DOHH2 (cell line): ENCODE results near the gene KIAA1671.

ENCODE experiments used
- CTCF ChIP-seq: fragments of 200-600 bp; sonication (generic); IDR thresholded peaks from one replicate; pipeline ENCODE4 v1.5.1; 2014; ENCODE audit warnings: antibody characterized with exemption, mild to moderate bottlenecking, low read depth, low read length; ENCODE audit not compliant: poor library complexity, severe bottlenecking
- EZH2phosphoT487 ChIP-seq: fragments of 200-600 bp; sonication (generic); IDR thresholded peaks from 2 replicates; pipeline ENCODE4 v1.6.1; 2017; ENCODE audit warnings: borderline replicate concordance, mild to moderate bottlenecking, antibody characterized with exemption, low read length, moderate library complexity, mixed read lengths

- TF ChIP-seq CTCF (no peak), EZH2phosphoT487 (no peak)
Measured at GRCh38 chr22:25144522-25144921, 192.0 kb downstream of the KIAA1671 start.
